ENCODE results near the gene FCSK.
A peak's percentile ranks its signal among the peaks of the same experiment; 100 is the strongest.
"Not testable (repeated sequence)": the region's sequence is repeated elsewhere in the genome, so short reads cannot be mapped to it uniquely, and the experiment has no call there.

Gene FCSK

GRCh38 chr16:70454222-70455034 is at the start of gene FCSK:
Gene FCSK, plus strand, starts transcription at chr16:70454595. Its CDS starts 8,596 bp downstream, at chr16:70463191.
- peak; percentile 71 for DNase-seq

- DNase-seq, result not testable (repeated sequence)
These were observed 48.3 kb upstream of the FCSK start for GRCh38 chr16:70406104-70406503.

- no peak for DNase-seq
These were observed 46.6 kb upstream of the FCSK start for GRCh38 chr16:70407811-70408274.

GRCh38 chr16:70410734-70411133 is 43.7 kb upstream of the FCSK start:
- no peak for DNase-seq

GRCh38 chr16:70412385-70412784 is 42.0 kb upstream of the FCSK start:
- no peak for DNase-seq

- not testable (repeated sequence) for DNase-seq
These were observed 40.8 kb upstream of the FCSK start for GRCh38 chr16:70413572-70413971.

- DNase-seq, result no peak
These were observed 37.4 kb upstream of the FCSK start for GRCh38 chr16:70416748-70417616.

- no peak for DNase-seq
These were observed 36.7 kb upstream of the FCSK start for GRCh38 chr16:70417661-70418060.

GRCh38 chr16:70418274-70418992 is 36.0 kb upstream of the FCSK start:
- DNase-seq, result no peak

GRCh38 chr16:70418993-70419318 is 35.4 kb upstream of the FCSK start:
- no peak for DNase-seq

- no peak for DNase-seq
These were observed 34.7 kb upstream of the FCSK start for GRCh38 chr16:70419384-70420327.

- no peak for DNase-seq
These were observed 33.4 kb upstream of the FCSK start for GRCh38 chr16:70421014-70421413.

- no peak for DNase-seq
These were observed 32.7 kb upstream of the FCSK start for GRCh38 chr16:70421473-70422311.

- no peak for DNase-seq
These were observed 31.9 kb upstream of the FCSK start for GRCh38 chr16:70422543-70422942.

- DNase-seq, result no peak
These were observed 26.6 kb upstream of the FCSK start for GRCh38 chr16:70427786-70428177.

- peak; percentile 75 for DNase-seq
These were observed 26.0 kb upstream of the FCSK start for GRCh38 chr16:70428178-70428998.

- DNase-seq, result no peak
These were observed 24.3 kb upstream of the FCSK start for GRCh38 chr16:70429888-70430666.

- DNase-seq, result peak; percentile 59
These were observed 23.5 kb upstream of the FCSK start for GRCh38 chr16:70430667-70431536.
